HEK293T (cell line): ENCODE results near the gene GNG12.

ENCODE experiments used
- CTCF ChIA-PET: fragments of 350-600 bp; formaldehyde crosslinking; extraction: SDS; loops from one replicate; lab custom pipeline; 2021; ENCODE audit warnings: antibody characterized with exemption, inconsistent platforms; lab: Yijun Ruan, JAX
- POLR2A ChIA-PET: fragments of 350-600 bp; formaldehyde crosslinking; extraction: SDS; loops from one replicate; lab custom pipeline; 2020; ENCODE audit warnings: antibody characterized with exemption, inconsistent platforms; lab: Yijun Ruan, JAX
- DNase-seq: peaks from one replicate; pipeline ENCODE4 v3.0.0; 2012; ENCODE audit warnings: mixed read lengths; ENCODE audit errors: extremely low spot score
- ARNT ChIP-seq: fragments of 450-650 bp; IDR thresholded peaks from 2 replicates; pipeline ENCODE4 v1.6.1; 2017; ENCODE audit warnings: mild to moderate bottlenecking
- BHLHE40 ChIP-seq: fragments of 450-650 bp; IDR thresholded peaks from 2 replicates; pipeline ENCODE4 v1.6.1; 2016; ENCODE audit warnings: mild to moderate bottlenecking, moderate library complexity, borderline replicate concordance
- CTBP1 ChIP-seq: fragments of 450-650 bp; IDR thresholded peaks from 2 replicates; pipeline ENCODE4 v1.6.1; 2016; ENCODE audit warnings: borderline replicate concordance
- ELF4 ChIP-seq: fragments of 450-650 bp; IDR thresholded peaks from 2 replicates; pipeline ENCODE4 v1.6.1; 2017; ENCODE audit warnings: antibody characterized with exemption
- FOXA1 ChIP-seq: fragments of 450-650 bp; IDR thresholded peaks from 2 replicates; pipeline ENCODE4 v1.6.1; 2016; ENCODE audit warnings: mild to moderate bottlenecking
- FOXK2 ChIP-seq: fragments of 450-650 bp; IDR thresholded peaks from 2 replicates; pipeline ENCODE4 v1.6.1; 2016; ENCODE audit warnings: mild to moderate bottlenecking
- FOXM1 ChIP-seq: fragments of 450-650 bp; IDR thresholded peaks from 2 replicates; pipeline ENCODE4 v1.6.1; 2017; ENCODE audit warnings: mild to moderate bottlenecking, borderline replicate concordance
- HDGF ChIP-seq: fragments of 450-650 bp; IDR thresholded peaks from 2 replicates; pipeline ENCODE4 v1.6.1; 2017; ENCODE audit warnings: antibody characterized with exemption, borderline replicate concordance
- L3MBTL2 ChIP-seq: fragments of 450-650 bp; conservative IDR thresholded peaks from 2 replicates; pipeline ENCODE4 v1.6.1; 2016; ENCODE audit warnings: mild to moderate bottlenecking
- LEF1 ChIP-seq: fragments of 450-650 bp; IDR thresholded peaks from 2 replicates; pipeline ENCODE4 v1.6.1; 2017; ENCODE audit warnings: mild to moderate bottlenecking, borderline replicate concordance
- NFRKB ChIP-seq: fragments of 450-650 bp; IDR thresholded peaks from 2 replicates; pipeline ENCODE4 v1.6.1; 2016; ENCODE audit warnings: mild to moderate bottlenecking, moderate library complexity
- PKNOX1 ChIP-seq: fragments of 450-650 bp; IDR thresholded peaks from 2 replicates; pipeline ENCODE4 v1.6.1; 2016
- SP1 ChIP-seq: fragments of 450-650 bp; IDR thresholded peaks from 2 replicates; pipeline ENCODE4 v1.6.1; 2017
- SUZ12 ChIP-seq: fragments of 450-650 bp; IDR thresholded peaks from 2 replicates; pipeline ENCODE4 v1.6.1; 2016; ENCODE audit warnings: mild to moderate bottlenecking
- TARDBP ChIP-seq: fragments of 450-650 bp; IDR thresholded peaks from 2 replicates; pipeline ENCODE4 v1.6.1; 2016
- ZNF384 ChIP-seq: fragments of 450-650 bp; IDR thresholded peaks from 2 replicates; pipeline ENCODE4 v1.6.1; 2016

GNG12 gene

GRCh38 chr1:67784545-67785186 is 48.6 kb downstream of the GNG12 start:
- TF ChIP-seq HDGF (no peak), LEF1 (no peak), CTBP1 (no peak), SUZ12 (no peak), FOXK2 (no peak)
- no peak for DNase-seq
- CTCF ChIA-PET: no interaction called here
- POLR2A ChIA-PET: no interaction called here

- POLR2A ChIA-PET: no interaction called here
- CTCF ChIA-PET: no interaction called here
- no peak for TF ChIP-seq ELF4
- no peak for TF ChIP-seq TARDBP
- TF ChIP-seq SUZ12: no peak
- no peak for TF ChIP-seq LEF1
- TF ChIP-seq NFRKB: no peak
- TF ChIP-seq FOXK2: no peak
- TF ChIP-seq HDGF: no peak
- no peak for TF ChIP-seq SP1
- TF ChIP-seq ARNT: no peak
- TF ChIP-seq L3MBTL2: no peak
- TF ChIP-seq BHLHE40: no peak
- no peak for TF ChIP-seq PKNOX1
- no peak for TF ChIP-seq CTBP1
- no peak for TF ChIP-seq FOXA1
- no peak for TF ChIP-seq ZNF384
- no peak for TF ChIP-seq FOXM1
- DNase-seq: no peak
These were observed 52.6 kb downstream of the GNG12 start for GRCh38 chr1:67780637-67781036.

GRCh38 chr1:67777440-67777839 is 55.8 kb downstream of the GNG12 start:
- no peak for DNase-seq
- ChIA-PET CTCF (interaction anchor here (1.0 to 2.5 kb wide), 2 partner anchors 11 to 17 kb away, joined by 3 to 9 read pairs; no protein-coding TSS in a partner anchor), POLR2A (no interaction called here)
- TF ChIP-seq SUZ12 (no peak), PKNOX1 (no peak), FOXM1 (no peak), CTBP1 (no peak), BHLHE40 (no peak), SP1 (no peak), HDGF (no peak), ZNF384 (no peak), FOXA1 (no peak), ELF4 (no peak), TARDBP (no peak), ARNT (no peak), LEF1 (no peak)

GRCh38 chr1:67777016-67777415 is 56.3 kb downstream of the GNG12 start:
- CTCF ChIA-PET: interaction anchor here (1.0 to 2.5 kb wide), 2 partner anchors 10 to 16 kb away, joined by 3 to 9 read pairs; no protein-coding TSS in a partner anchor
- no peak for DNase-seq
- POLR2A ChIA-PET: no interaction called here
- no peak for TF ChIP-seq TARDBP

- no peak for DNase-seq
- TF ChIP-seq ELF4 (no peak), LEF1 (no peak), ZNF384 (no peak), NFRKB (no peak), L3MBTL2 (no peak), SP1 (no peak), HDGF (no peak), FOXM1 (no peak), PKNOX1 (no peak), CTBP1 (no peak), FOXK2 (no peak), BHLHE40 (no peak), ARNT (no peak), TARDBP (no peak)
- ChIA-PET CTCF (no interaction called here), POLR2A (no interaction called here)
These were observed 59.8 kb downstream of the GNG12 start for GRCh38 chr1:67773462-67773861.

GRCh38 chr1:67771749-67772148 is 61.5 kb downstream of the GNG12 start:
- DNase-seq: no peak
- POLR2A ChIA-PET: no interaction called here
- CTCF ChIA-PET: interaction anchor here (0.6 to 1.2 kb wide), 5 partner anchors 8 to 78 kb away, joined by 3 read pairs; no protein-coding TSS in a partner anchor
- TF ChIP-seq LEF1 (no peak), ZNF384 (no peak), TARDBP (no peak), ELF4 (no peak), L3MBTL2 (no peak), SUZ12 (no peak), SP1 (no peak), BHLHE40 (no peak), FOXM1 (no peak)
